Ecto neural progenitor cell (in vitro differentiated cells): ENCODE measurements around the gene SORCS2.
"Not testable (repeated sequence)": the region's sequence is repeated elsewhere in the genome, so short reads cannot be mapped to it uniquely, and the experiment has no call there.

ENCODE experiments used
- DNase-seq: peaks from one replicate; pipeline ENCODE4 v3.0.0-alpha.2; 2018; ENCODE audit warnings: low spot score

Gene SORCS2

GRCh38 chr4:7199771-7200441 is 7.6 kb downstream of the SORCS2 start:
- DNase-seq: peak; percentile 31

DNA sequence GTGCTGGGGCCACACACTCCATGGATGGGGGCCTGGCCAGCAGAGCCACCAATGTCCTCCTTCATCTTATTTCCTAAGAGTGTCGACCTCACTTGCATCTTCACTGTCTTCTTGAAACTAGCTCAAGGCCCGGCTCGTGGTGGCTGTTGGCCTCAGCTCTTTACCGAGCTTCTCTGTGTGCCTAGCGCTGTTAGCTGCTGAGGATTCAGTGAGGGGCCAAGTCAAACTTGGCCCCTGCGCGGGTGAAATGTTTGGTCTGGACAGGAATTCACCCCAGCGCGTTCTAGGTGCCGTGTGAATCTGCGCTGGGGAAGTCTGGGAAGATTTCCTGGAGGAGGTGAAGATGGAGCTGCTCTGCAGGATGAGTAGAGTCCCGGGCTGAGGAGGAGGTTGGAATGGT is 8.5 kb downstream of the SORCS2 start:
- DNase-seq: peak; percentile 23

DNA sequence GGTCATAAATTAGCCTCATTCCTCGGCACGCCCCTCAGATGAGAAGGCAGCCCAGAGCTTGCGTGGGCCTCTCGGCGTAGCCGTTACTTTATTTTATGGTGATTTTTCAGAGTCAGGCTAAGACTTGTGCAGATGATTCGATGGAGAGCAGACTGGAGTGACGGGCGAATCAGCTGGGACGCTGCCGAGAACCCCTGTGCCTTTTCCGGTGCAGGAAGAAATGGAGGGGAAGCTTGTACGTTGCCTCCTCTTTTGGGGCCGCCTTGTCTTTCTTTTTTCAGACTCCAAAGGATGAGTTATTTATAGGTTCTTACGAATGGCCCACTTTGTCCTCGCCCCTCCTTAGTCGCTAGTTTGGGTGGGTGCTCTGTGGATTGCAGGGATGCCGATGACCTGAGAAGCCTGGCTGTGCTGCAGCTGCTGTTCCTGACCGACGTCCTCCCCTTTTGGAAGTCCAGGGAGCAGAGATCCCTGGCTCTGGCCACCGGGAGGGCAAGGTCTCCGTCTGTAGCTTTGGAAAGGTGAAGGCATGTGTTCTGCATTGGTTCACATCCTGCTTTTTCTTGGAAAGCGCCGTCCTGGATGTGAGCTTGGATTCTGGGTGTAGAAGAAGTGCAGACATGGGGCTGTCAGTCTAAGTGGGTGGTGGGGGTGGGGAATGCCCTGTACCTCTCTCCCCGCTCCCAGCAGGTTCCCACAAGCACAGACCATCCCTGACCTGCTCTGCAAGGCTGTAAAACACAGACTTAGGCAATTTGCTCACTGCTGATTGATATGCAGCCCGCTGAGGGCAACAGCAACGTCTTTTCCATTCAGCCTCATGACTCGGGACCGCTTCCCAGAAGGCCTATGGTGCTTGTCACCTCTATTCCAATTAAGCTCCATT is 9.3 kb downstream of the SORCS2 start:
- DNase-seq: no peak

- no peak for DNase-seq
These were observed 10.1 kb downstream of the SORCS2 start for GRCh38 chr4:7202411-7202810.

- no peak for DNase-seq
These were observed 12.5 kb downstream of the SORCS2 start for GRCh38 chr4:7204656-7205387.

- DNase-seq: no peak
These were observed 14.0 kb downstream of the SORCS2 start for GRCh38 chr4:7206385-7206784.

DNA sequence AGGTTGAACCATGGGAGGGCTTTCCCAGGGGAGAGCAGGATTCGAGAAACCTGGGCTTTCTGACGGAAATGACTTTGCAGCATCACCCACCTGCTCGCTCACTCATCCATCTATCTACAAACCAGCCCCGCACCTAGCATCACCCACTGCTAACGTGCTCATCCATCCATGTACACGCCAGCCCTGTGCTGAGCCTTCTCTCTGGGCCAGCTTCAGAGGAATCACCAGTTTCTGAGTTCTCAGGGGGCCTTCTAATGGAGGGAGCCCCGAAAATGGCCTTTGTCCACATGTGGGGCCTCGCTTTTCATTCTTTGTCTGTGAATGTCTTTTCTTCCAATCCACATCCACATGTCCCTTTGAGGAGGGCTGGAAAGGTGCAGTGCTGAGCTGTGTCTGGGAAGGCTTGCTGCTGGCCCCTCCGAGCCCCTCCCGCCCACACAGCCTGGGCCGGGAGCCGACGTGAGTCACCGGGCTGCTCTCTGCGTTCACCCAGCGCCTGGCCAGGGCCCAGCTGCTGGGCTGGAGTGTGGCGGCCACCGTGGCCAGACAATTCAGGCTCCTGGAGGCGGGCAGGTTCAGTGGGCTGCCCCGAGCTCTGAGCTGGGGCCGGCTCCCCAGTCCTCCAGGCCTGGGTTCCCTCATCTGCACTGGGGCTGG is 14.7 kb downstream of the SORCS2 start:
- DNase-seq: peak; percentile 68

DNA sequence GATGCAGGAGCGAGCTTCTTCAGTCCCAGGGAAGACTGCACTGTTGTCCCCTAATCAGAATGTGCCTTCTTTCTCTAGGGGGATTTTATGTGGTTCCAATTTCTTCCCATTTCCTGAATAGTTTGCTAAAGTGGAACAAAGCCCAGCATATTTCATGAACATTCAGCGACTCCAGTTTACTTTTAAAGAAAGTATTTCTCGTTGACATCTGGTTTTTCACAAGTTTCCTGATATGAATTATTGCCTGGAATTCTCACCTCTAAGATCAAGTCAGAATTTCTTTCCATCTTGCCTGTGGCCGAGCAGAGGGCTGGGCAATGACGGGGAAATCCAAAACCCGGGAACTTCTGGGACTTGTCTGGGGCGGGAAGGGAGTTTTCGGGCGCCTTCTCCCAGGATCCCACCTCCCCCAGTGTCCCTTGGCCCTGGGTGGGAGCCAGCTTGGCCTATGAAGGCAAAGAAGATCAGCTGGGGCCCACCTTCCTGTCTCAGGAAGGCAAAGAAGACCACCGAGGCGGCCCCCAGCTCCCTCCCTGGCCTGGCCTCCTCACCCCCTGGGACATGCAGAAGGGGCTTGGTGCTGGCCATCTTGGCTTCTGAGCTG is 15.4 kb downstream of the SORCS2 start:
- DNase-seq: no peak

DNA sequence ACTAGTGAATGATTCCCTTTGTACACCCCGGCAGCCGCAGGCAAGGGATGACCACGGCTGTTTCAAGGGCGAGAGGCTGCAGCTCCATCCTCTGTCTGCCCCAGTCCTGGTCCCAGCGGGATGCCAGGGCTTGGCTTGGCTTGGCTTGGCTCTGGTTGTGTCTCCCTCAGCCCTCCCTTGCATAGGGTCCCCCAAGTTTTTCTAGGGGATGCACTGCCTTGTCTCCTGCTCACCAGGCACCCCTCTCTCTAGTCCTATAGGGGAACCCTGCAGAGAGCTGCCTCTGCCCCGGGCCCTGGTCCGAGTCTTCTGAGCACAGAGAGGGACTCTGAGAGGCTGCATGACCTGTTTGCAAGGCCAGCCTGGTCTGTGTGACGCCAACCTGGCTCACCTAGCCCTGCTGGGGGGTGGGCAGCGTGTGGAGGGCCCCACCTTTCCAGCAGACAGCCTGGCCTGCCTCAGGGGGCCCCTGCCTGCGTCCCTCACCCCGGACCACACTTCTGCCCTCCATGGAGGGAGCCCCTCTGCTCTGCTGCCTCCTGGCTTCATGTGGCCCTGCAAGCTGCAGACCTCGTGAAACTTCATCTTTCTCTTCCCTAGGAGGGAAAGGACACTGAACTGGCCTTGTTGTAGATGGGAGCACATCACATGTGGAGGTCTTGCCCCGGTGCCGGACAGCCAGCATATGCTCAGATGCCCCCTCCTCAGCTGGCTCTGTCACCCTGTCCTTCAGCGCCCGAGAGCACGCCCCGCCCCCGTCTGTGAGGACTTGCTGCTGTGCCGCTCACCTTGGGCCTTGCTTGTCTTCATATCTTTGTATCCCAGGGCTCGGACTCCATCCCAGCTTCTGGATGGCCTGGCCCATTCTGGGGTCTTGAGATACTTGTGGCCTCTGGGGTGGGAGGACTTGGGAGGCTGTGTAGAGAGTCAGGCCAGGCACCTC is 16.4 kb downstream of the SORCS2 start:
- DNase-seq: no peak

DNA sequence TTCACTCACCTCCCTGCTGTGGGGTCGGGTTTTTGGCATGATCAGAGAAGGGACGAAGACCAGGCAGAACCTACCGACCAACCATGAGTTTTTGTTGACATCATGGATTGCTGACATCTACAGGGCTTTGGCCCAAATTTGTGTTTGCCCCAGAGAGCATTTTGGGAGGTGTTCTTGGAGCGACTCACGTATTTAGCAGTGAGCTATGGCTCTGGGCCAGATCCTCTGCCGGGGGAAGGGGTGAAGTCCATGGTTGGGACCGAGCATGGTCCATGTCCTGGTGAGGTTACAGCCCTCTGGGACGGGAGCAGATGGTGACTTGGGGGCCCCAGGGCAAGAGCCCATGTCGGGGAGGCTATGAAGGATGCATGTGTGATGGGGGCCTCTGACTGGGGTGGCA is 17.4 kb downstream of the SORCS2 start:
- DNase-seq: no peak

- no peak for DNase-seq
These were observed 18.5 kb downstream of the SORCS2 start for GRCh38 chr4:7210824-7211223.

DNA sequence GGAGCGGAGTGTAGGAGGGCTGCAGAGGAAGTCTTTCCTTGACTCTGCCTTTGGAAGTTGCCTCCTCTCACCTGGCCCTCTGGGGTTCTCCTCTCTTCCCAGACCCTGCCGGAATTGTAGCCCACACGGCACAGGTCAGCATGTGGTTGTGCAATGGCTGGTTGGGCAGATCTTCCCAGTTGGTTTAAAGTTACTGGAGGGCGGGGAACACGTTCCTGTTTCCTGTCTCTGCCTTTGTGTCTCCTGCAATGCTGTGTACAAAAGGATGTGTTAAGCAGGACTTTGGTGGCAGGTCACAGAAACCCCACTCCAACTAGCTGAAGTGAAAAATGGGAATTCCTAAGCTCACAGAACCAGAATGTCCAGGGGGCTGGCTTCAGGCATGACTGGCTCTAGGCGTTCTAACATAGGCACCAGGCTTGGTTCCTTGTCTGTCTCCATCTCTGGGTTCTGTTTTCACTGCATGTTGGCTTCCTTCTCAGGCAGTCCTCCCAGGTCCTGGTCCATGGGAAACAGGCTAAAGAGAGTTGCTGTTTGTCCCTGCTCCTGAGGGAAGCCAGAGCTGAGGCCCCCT is 19.9 kb downstream of the SORCS2 start:
- DNase-seq: no peak

DNA sequence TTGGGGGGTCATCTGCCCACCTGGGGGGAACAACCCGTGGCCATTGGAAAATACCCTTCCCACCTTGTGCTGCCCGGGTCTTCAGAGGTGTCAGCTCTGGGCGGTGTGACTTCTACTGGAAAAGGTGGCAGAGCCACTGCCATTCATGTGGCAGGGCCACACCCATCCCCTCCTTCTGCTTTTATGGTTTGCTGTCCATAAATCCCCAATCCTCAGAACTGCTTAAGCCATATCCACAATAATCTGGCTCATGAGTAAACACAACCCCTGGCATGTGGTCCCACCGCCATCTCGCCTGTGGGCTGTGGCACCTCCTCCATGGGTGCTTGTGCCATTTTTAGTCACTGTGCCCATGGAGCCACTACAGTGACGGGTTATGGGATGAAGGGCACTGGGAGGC is 20.6 kb downstream of the SORCS2 start:
- no peak for DNase-seq

- DNase-seq: no peak
These were observed 21.5 kb downstream of the SORCS2 start for GRCh38 chr4:7213807-7214206.

- DNase-seq: no peak
These were observed 22.0 kb downstream of the SORCS2 start for GRCh38 chr4:7214359-7214758.

- not testable (repeated sequence) for DNase-seq
These were observed 22.8 kb downstream of the SORCS2 start for GRCh38 chr4:7215187-7215586.

GRCh38 chr4:7217039-7217438 is 24.7 kb downstream of the SORCS2 start:
- DNase-seq: no peak

GRCh38 chr4:7217474-7218321 is 25.4 kb downstream of the SORCS2 start:
- no peak for DNase-seq

DNA sequence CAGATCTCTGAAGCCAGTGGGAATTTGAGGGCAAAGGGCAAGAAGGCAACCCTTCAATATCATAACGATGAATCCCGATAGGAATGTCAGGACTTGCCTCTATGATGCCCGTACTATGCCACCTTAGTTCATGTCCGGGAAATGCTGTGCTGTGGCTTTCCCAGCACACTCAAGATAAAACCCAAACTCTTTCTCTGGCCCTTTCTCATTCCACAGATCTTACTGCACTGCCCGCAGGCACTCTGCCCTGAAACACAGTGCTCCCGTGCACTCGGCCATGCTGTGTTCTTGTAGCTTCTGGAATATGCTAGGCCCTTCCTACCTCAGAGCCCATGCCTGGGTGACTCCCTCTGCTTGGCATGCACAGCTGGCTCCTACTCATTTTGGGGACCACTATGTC is 26.3 kb downstream of the SORCS2 start:
- no peak for DNase-seq
